Natural killer cell (primary cell): ENCODE measurements around the gene SLC22A8. TPM values are rescaled to one million over a fixed set of nuclear protein-coding genes. Genes with fewer than 3 reads are reported as not detected.

Experiments used
- ATAC-seq, 3 donors: fragments of 150-1000 bp in 2 of 3; fragments of 200-7000 bp in 1 of 3; cut with Tn5 transposase; 1 replicate in 1 of 3; 2 replicates in 2 of 3; pipeline ENCODE4 v1.10.0; 2021; ENCODE audit warnings: mild to moderate bottlenecking in 2 of 3, moderate library complexity in 2 of 3
- DNase-seq, 2 donors: peaks; one replicate each; pipeline versions ENCODE4 v3.0.0 to v3.0.0-alpha.2; 2013 to 2021; ENCODE audit warnings: mixed read lengths in 1 of 2
- H3K27ac ChIP-seq: one replicate; pipeline ENCODE4 v1.5.1; 2013; ENCODE audit warnings: mild to moderate bottlenecking, low read length
- H3K27me3 ChIP-seq: one replicate; pipeline ENCODE4 v1.6.1; 2013; ENCODE audit warnings: low read length; ENCODE audit not compliant: control insufficient read depth, insufficient read depth
- H3K36me3 ChIP-seq: one replicate; pipeline ENCODE4 v1.6.1; 2013; ENCODE audit warnings: low read length; ENCODE audit not compliant: control insufficient read depth, insufficient read depth
- H3K4me1 ChIP-seq: one replicate; pipeline ENCODE4 v1.6.1; 2013; ENCODE audit warnings: low read length; ENCODE audit not compliant: control insufficient read depth, insufficient read depth
- H3K4me3 ChIP-seq: one replicate; pipeline ENCODE4 v1.5.1; 2013; ENCODE audit warnings: low read length
- H3K9me3 ChIP-seq: one replicate; pipeline ENCODE4 v1.6.1; 2013; ENCODE audit warnings: low read length; ENCODE audit not compliant: control insufficient read depth, insufficient read depth
- H3K27ac Mint-ChIP-seq, 2 donors: one replicate each; pipeline ENCODE4 v1.8.0; 2022; ENCODE audit warnings: mild to moderate bottlenecking in 2 of 2, mixed read lengths in 2 of 2, moderate library complexity in 1 of 2
- H3K27me3 Mint-ChIP-seq, 2 donors: one replicate each; pipeline ENCODE4 v1.8.0; 2022; ENCODE audit warnings: low read depth in 2 of 2, mixed read lengths in 2 of 2
- H3K36me3 Mint-ChIP-seq: one replicate; pipeline ENCODE4 v1.8.0; 2022; ENCODE audit warnings: mixed read lengths
- H3K4me1 Mint-ChIP-seq, 2 donors: one replicate each; pipeline ENCODE4 v1.8.0; 2022; ENCODE audit warnings: mixed read lengths in 2 of 2
- H3K4me3 Mint-ChIP-seq: one replicate; pipeline ENCODE4 v1.8.0; 2022; ENCODE audit warnings: mild to moderate bottlenecking, moderate library complexity, mixed read lengths
- H3K9me3 Mint-ChIP-seq, 2 donors: one replicate each; pipeline ENCODE4 v1.8.0; 2022; ENCODE audit warnings: mixed read lengths in 2 of 2
- CTCF ChIP-seq: fragments of 200-600 bp; IDR thresholded peaks from one replicate; pipeline ENCODE4 v1.8.0; 2022; ENCODE audit warnings: antibody characterized with exemption
- WGBS: methylation state at CpG from one replicate; pipeline ENCODE4 v1.1.7; 2013; ENCODE audit warnings: missing lambda C conversion rate; ENCODE audit not compliant: insufficient coverage; 5-methylcytosine and 5-hydroxymethylcytosine counted together
- intact Hi-C: fragments of 100-400 bp; cut with micrococcal nuclease; formaldehyde crosslinking; loops from one replicate; pipeline ENCODE4 v1.14.2; 2022
- total RNA-seq, 4 donors: library from RNA; stranded (reverse); fragments of 120-200 nt in 1 of 4; gene quantifications; one replicate each; pipeline versions ENCODE4 v1.2.3 to v1.2.4, GENCODE V29; 2013 to 2022

Gene SLC22A8
- total RNA-seq, 3 donors from 2014 or later (not counting 1 experiment from before 2014, with no cell fraction given) = not detected

GRCh38 chr11:63014408-63015055 lies 1.1 kb downstream of the SLC22A8 start:
- no peak overlapping the region for H3K4me3 ChIP-seq
- DNase-seq = no peak
- H3K27me3 ChIP-seq = no peaks in the 10 kb centered on the region
- no peak overlapping the region for H3K27ac ChIP-seq
- TF ChIP-seq CTCF = no peak
- WGBS = 83% methylated on average over 13 of the region's 13 CpGs
- no peaks in the 10 kb centered on the region for H3K36me3 ChIP-seq
- no peaks in the 10 kb centered on the region for H3K9me3 Mint-ChIP-seq
- no peak overlapping the region for H3K4me3 Mint-ChIP-seq
- H3K27me3 Mint-ChIP-seq = peaks cover 28 to 32% of the 10 kb centered on the region in 2 donors
- H3K9me3 ChIP-seq = no peaks in the 10 kb centered on the region
- no peaks in the 10 kb centered on the region for H3K36me3 Mint-ChIP-seq
- no peak overlapping the region for H3K27ac Mint-ChIP-seq
- no peaks in the 10 kb centered on the region for H3K4me1 Mint-ChIP-seq
- intact Hi-C loops = no loop called here
- ATAC-seq = no peak
- H3K4me1 ChIP-seq = no peaks in the 10 kb centered on the region

- DNase-seq (no peak), ATAC-seq (no peak)
- TF ChIP-seq CTCF = no peak
- H3K4me3 ChIP-seq = no peak overlapping the region
- no peak overlapping the region for H3K4me3 Mint-ChIP-seq
- no peaks in the 10 kb centered on the region for H3K9me3 Mint-ChIP-seq
- no peaks in the 10 kb centered on the region for H3K36me3 ChIP-seq
- no peaks in the 10 kb centered on the region for H3K4me1 ChIP-seq
- no peaks in the 10 kb centered on the region for H3K4me1 Mint-ChIP-seq
- no peaks in the 10 kb centered on the region for H3K27me3 ChIP-seq
- no CpG with 5 or more reads among the region's 1 CpG for WGBS
- no peaks in the 10 kb centered on the region for H3K9me3 ChIP-seq
- H3K27ac Mint-ChIP-seq = no peak overlapping the region
- intact Hi-C loops = no loop called here
- H3K27me3 Mint-ChIP-seq = peaks cover 18 to 20% of the 10 kb centered on the region in 2 donors
- H3K27ac ChIP-seq = no peak overlapping the region
- no peaks in the 10 kb centered on the region for H3K36me3 Mint-ChIP-seq
These were observed 2.8 kb downstream of the SLC22A8 start for GRCh38 chr11:63012839-63013238.

DNA sequence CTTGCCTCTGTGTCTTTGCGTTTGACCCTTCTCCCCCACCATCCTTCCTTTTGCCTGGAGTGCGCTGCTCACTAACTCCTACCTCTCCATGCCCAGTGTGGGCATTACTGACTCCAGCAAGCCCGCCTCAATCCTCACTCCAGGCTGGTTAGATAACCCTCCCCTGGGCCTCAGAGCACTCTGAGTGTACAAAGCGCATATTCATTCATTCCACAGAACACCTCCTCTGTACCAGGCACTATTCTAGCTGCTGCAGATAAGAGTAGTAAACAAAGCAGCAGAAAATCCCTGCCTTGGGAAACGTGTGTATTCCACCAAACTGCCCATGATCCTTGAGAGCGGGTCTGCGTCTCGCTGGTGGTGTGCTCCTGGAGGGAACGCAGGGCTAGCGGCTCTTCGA lies 3.2 kb downstream of the SLC22A8 start:
- Mint-ChIP-seq H3K27me3 (peaks cover 16 to 18% of the 10 kb centered on the region in 2 donors), H3K4me3 (no peak overlapping the region), H3K4me1 (no peaks in the 10 kb centered on the region), H3K27ac (no peak overlapping the region), H3K9me3 (no peaks in the 10 kb centered on the region), H3K36me3 (no peaks in the 10 kb centered on the region)
- H3K9me3 ChIP-seq = no peaks in the 10 kb centered on the region
- no peak overlapping the region for H3K4me3 ChIP-seq
- DNase-seq = no peak
- H3K4me1 ChIP-seq = no peaks in the 10 kb centered on the region
- no peak overlapping the region for H3K27ac ChIP-seq
- TF ChIP-seq CTCF = no peak
- 87% methylated on average over 11 of the region's 11 CpGs for WGBS
- intact Hi-C loops = no loop called here
- ATAC-seq = no peak
- H3K27me3 ChIP-seq = no peaks in the 10 kb centered on the region
- H3K36me3 ChIP-seq = no peaks in the 10 kb centered on the region

GRCh38 chr11:63010934-63011439 lies 4.7 kb downstream of the SLC22A8 start:
- Histone ChIP-seq H3K27me3 (no peaks in the 10 kb centered on the region), H3K36me3 (no peaks in the 10 kb centered on the region), H3K4me3 (no peak overlapping the region), H3K27ac (no peak overlapping the region), H3K4me1 (no peaks in the 10 kb centered on the region), H3K9me3 (no peaks in the 10 kb centered on the region)
- no peak for TF ChIP-seq CTCF
- Mint-ChIP-seq H3K27me3 (peaks cover 14 to 18% of the 10 kb centered on the region in 2 donors), H3K36me3 (no peaks in the 10 kb centered on the region), H3K4me3 (no peak overlapping the region), H3K9me3 (no peaks in the 10 kb centered on the region), H3K4me1 (no peaks in the 10 kb centered on the region), H3K27ac (no peak overlapping the region)
- 91% methylated on average over 5 of the region's 5 CpGs for WGBS
- no peak for ATAC-seq
- no peak for DNase-seq
- intact Hi-C loops = no loop called here
